Peyer's patch (tissue), 4 donors: ENCODE data around the gene GPC6. TPM values are rescaled to one million over a fixed set of nuclear protein-coding genes. Genes with fewer than 3 reads are reported as not detected.

Source experiments
- DNase-seq, 3 donors: peaks; one replicate each; pipeline ENCODE4 v3.0.0-alpha.2; 2017 to 2019
- H3K27ac ChIP-seq, 4 donors: fragments of 200-600 bp; sonication (generic); one replicate each; pipeline ENCODE4 v1.5.1; 2016 to 2019
- H3K27me3 ChIP-seq, 2 donors: fragments of 200-600 bp; sonication (generic); one replicate each; pipeline ENCODE4 v1.5.1; 2019
- H3K36me3 ChIP-seq, 3 donors: fragments of 200-600 bp; sonication (generic); one replicate each; pipeline ENCODE4 v1.5.1; 2016 to 2019
- H3K4me1 ChIP-seq, 4 donors: fragments of 200-600 bp; sonication (generic); one replicate each; pipeline ENCODE4 v1.5.1; 2016 to 2019
- H3K4me3 ChIP-seq, 4 donors: fragments of 200-600 bp; sonication (generic); 1 replicate in 3 of 4; 2 replicates in 1 of 4; pipeline ENCODE4 v1.5.1; 2016 to 2019; ENCODE audit warnings: mild to moderate bottlenecking in 1 of 4
- H3K9me3 ChIP-seq, 4 donors: fragments of 200-600 bp; sonication (generic); one replicate each; pipeline ENCODE4 v1.5.1; 2016 to 2019; ENCODE audit warnings: mild to moderate bottlenecking in 1 of 4
- CTCF ChIP-seq, 6 experiments: fragments of 450-650 bp in 4 of 6; fragments of 200-600 bp in 2 of 6; sonication (generic) in 1 of 6; IDR thresholded peaks; one replicate each; pipeline ENCODE4 v1.5.1; 2017 to 2019; ENCODE audit warnings: antibody characterized with exemption in 6 of 6, mild to moderate bottlenecking in 3 of 6, moderate library complexity in 1 of 6
- POLR2A ChIP-seq, 2 donors: fragments of 450-650 bp; IDR thresholded peaks; one replicate each; pipeline ENCODE4 v1.5.1; 2017; ENCODE audit warnings: antibody characterized with exemption in 2 of 2, mild to moderate bottlenecking in 2 of 2, moderate library complexity in 2 of 2
- total RNA-seq, 4 donors: library from RNA; depleted of rRNA; stranded (reverse); fragments of >200 nt; gene quantifications; one replicate each; pipeline ENCODE4 v1.1.0, GENCODE V29; 2016

GPC6 gene
- total RNA-seq, 4 donors from 2014 or later = 1.6 to 13.2 (median 2.6) TPM

- Histone ChIP-seq H3K4me1 (no peaks in the 10 kb centered on the region), H3K9me3 (no peaks in the 10 kb centered on the region), H3K27me3 (no peaks in the 10 kb centered on the region), H3K36me3 (no peaks in the 10 kb centered on the region), H3K27ac (no peak overlapping the region), H3K4me3 (no peak overlapping the region)
- TF ChIP-seq CTCF (IDR thresholded peaks at IDR 0.05) (no peak), POLR2A (IDR thresholded peaks at IDR 0.05) (no peak)
- DNase-seq = no peak
These were observed 135.1 kb downstream of the GPC6 start for GRCh38 chr13:93361703-93362102.

- H3K27me3 ChIP-seq = no peaks in the 10 kb centered on the region
- H3K36me3 ChIP-seq = no peaks in the 10 kb centered on the region
- H3K4me1 ChIP-seq = no peaks in the 10 kb centered on the region
- no peaks in the 10 kb centered on the region for H3K9me3 ChIP-seq
- DNase-seq = no peak
- no peak overlapping the region for H3K27ac ChIP-seq
- H3K4me3 ChIP-seq = no peak overlapping the region
- no peak for TF ChIP-seq CTCF (IDR thresholded peaks at IDR 0.05)
- TF ChIP-seq POLR2A (IDR thresholded peaks at IDR 0.05) = no peak
These were observed 137.6 kb downstream of the GPC6 start for GRCh38 chr13:93364166-93364565.

DNA sequence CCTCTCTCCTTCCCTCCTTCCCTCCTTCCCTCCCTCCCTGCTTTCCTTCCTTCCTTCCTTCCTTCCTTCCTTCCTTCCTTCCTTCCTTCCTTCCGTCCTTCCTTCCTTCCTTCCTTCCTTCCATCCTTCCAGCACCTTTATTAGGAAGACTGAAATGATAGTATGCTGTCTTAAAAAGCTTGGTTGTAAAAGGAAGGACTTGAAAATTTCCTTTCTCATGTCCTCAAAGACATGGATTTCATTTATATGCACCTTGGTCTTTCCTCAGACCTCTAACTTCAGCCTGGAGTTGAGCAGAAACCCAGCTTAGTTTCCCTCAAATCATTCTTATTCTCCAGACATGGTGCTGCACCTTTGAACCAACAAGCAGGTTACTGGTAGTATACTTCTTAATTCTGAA lies 141.7 kb downstream of the GPC6 start:
- no peak for TF ChIP-seq POLR2A (IDR thresholded peaks at IDR 0.05)
- TF ChIP-seq CTCF (IDR thresholded peaks at IDR 0.05) = no peak
- DNase-seq = no peak
- Histone ChIP-seq H3K27me3 (no peaks in the 10 kb centered on the region), H3K36me3 (no peaks in the 10 kb centered on the region), H3K4me3 (no peak overlapping the region), H3K4me1 (no peaks in the 10 kb centered on the region), H3K27ac (no peak overlapping the region), H3K9me3 (no peaks in the 10 kb centered on the region)

GRCh38 chr13:93368718-93369117 lies 142.1 kb downstream of the GPC6 start:
- Histone ChIP-seq H3K4me3 (no peak overlapping the region), H3K4me1 (no peaks in the 10 kb centered on the region), H3K27me3 (no peaks in the 10 kb centered on the region), H3K36me3 (no peaks in the 10 kb centered on the region), H3K27ac (no peak overlapping the region), H3K9me3 (no peaks in the 10 kb centered on the region)
- no peak for DNase-seq
- no peak for TF ChIP-seq POLR2A (IDR thresholded peaks at IDR 0.05)
- no peak for TF ChIP-seq CTCF (IDR thresholded peaks at IDR 0.05)

DNA sequence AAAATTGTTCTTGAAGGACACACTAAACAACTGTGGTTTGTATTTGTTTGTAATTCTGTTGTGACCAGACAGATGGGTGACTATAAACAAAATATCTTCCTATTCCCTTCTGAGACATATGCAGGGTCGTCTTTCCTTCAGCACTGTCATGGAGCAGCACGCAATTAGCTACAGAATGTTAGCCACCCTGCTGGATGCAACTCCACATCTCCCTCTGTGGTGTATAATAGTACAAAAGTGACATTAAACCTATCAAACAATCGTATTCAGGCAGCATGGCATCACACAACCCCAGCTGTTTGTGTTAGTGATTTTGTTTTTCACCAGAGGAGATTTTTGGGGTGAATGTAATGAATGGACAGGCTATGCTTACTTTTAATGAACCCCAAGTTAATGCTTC lies 146.2 kb downstream of the GPC6 start:
- no peak for DNase-seq
- no peaks in the 10 kb centered on the region for H3K9me3 ChIP-seq
- TF ChIP-seq CTCF (IDR thresholded peaks at IDR 0.05) = no peak
- TF ChIP-seq POLR2A (IDR thresholded peaks at IDR 0.05) = no peak
- H3K27me3 ChIP-seq = no peaks in the 10 kb centered on the region
- no peak overlapping the region for H3K27ac ChIP-seq
- no peak overlapping the region for H3K4me3 ChIP-seq
- no peaks in the 10 kb centered on the region for H3K36me3 ChIP-seq
- H3K4me1 ChIP-seq = no peaks in the 10 kb centered on the region

DNA sequence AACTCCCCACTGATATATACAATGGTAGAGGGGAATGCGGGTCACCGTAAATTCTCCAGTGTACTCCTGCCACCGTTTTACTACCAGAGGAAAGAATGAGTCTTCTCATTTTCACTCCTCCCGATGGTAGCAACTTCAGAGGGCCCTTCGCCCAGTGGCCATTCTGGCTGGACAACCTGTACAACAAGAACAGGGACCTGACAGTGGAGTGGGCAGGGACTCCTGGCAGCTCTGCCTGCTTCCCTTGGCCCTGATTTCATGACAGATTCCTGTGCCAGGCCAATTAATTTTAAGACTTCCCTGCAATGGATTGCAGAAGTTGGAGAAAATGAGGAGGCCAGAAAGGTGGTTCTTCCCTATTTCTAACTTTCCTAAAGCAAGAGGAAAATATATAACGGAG lies 148.9 kb downstream of the GPC6 start:
- no peak overlapping the region for H3K4me3 ChIP-seq
- H3K4me1 ChIP-seq = no peaks in the 10 kb centered on the region
- H3K9me3 ChIP-seq = no peaks in the 10 kb centered on the region
- DNase-seq = no peak
- H3K27me3 ChIP-seq = no peaks in the 10 kb centered on the region
- H3K36me3 ChIP-seq = no peaks in the 10 kb centered on the region
- no peak overlapping the region for H3K27ac ChIP-seq
- TF ChIP-seq POLR2A (IDR thresholded peaks at IDR 0.05) (no peak), CTCF (IDR thresholded peaks at IDR 0.05) (no peak)
